DMS79 treated with DMSO at 0.1 percent for 48 hours (cell line): ENCODE measurements around the gene GRIN2D.

ENCODE experiments used
- DNase-seq: peaks from one replicate; lab custom pipeline; 2025; lab: John Stamatoyannopoulos, UW

GRIN2D gene

DNA sequence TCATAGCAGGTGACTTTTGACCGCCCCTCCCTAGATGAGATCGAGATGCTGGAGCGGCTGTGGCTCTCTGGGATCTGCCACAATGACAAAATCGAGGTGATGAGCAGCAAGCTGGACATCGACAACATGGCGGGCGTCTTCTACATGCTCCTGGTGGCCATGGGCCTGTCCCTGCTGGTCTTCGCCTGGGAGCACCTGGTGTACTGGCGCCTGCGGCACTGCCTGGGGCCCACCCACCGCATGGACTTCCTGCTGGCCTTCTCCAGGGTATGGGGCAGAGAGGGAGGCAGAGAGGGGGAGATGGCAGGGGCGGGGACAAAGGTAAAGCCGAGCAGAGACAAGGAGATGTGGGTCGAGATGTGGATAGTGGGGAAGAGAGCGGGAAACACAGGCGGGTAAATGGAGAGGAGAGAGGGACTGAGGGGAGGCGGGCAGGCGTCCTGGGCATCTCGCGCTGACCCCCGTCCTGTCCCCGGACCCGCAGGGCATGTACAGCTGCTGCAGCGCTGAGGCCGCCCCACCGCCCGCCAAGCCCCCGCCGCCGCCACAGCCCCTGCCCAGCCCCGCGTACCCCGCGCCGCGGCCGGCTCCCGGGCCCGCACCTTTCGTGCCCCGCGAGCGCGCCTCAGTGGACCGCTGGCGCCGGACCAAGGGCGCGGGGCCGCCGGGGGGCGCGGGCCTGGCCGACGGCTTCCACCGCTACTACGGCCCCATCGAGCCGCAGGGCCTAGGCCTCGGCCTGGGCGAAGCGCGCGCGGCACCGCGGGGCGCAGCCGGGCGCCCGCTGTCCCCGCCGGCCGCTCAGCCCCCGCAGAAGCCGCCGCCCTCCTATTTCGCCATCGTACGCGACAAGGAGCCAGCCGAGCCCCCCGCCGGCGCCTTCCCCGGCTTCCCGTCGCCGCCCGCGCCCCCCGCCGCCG is 48.9 kb downstream of the GRIN2D start:
- DNase-seq, result peak; percentile 66

GRCh38 chr19:48443256-48443655 is 49.8 kb downstream of the GRIN2D start:
- DNase-seq, result peak; percentile 7
